ENCODE measurements around the gene TGIF2.

Gene TGIF2

DNA sequence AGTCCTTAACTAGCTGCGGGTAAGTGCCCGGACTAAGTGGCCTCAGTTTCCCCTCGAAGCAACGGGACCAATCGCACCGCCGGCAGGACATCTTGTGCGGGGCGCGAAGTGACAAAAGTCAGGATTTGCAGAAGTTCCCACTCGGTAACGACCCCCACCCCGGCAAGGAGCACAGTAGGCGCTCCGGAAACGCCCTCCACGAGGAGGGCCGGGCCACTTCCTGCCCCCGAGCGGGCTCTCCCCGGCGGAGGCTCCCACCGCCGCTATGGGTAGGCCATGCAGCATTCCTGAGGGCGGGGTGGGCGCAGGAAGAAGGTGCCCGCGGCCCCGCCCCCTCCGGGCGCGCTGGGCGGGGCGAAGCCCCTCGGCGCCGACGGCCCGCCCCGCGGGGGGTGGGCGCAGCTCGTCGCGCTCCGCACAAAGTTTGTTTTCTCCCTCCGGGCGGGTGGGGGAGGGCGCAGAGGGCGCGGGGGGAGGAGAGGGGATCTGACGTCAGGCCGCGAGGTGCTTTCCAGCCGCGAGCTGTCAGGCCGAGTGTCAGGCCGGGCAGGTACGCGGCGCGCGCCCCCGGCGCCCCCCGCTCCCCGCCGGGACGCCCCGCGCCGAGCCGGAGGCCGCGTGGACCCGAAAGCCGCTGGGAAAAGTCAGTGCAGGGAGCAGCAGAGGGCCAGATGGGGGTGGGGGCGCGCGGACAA is at the start of gene TGIF2:
Gene TGIF2 (plus strand): TSS at position 495 of the 695 bp plus-strand sequence. CDS start 5,178 bp downstream, outside the sequence.
- DNase-seq (ENCODE audit: low read depth, low spot score), result peak; percentile 97

DNA sequence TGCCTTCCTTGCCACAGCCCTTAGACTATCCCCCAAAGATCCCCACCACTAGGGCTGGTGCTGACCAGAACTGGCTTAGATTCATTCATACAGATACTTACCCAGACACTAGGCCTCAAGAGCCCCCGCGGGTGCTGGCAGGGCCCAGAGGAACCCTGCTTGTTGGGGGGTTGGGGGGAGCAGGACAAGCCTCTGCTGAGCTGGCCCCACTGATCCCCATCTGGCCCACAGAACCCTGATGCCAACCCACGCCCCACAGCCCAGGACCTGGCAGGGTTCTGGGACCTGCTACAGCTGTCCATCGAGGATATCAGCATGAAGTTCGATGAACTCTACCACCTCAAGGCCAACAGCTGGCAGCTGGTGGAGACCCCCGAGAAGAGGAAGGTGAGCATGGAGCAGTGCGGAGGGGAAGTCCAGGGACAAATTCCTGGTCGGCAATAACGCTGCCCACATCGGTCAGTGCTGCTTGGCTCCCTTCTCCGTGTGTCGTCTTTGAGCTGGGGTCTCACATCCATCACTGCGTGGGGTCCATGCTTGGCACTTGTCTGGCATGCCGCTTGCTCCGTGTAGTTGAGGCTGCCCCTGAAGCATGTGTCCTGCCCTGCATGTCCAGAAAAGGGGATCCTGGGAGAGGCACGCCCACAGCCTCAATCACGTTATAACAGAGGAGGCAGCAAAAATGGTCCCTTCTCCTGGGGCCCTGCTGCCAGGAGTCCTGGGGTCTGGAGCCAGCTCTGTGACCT is 47.6 kb upstream of the TGIF2 start:
- DNase-seq (ENCODE audit: low read depth, low spot score), result no peak

DNA sequence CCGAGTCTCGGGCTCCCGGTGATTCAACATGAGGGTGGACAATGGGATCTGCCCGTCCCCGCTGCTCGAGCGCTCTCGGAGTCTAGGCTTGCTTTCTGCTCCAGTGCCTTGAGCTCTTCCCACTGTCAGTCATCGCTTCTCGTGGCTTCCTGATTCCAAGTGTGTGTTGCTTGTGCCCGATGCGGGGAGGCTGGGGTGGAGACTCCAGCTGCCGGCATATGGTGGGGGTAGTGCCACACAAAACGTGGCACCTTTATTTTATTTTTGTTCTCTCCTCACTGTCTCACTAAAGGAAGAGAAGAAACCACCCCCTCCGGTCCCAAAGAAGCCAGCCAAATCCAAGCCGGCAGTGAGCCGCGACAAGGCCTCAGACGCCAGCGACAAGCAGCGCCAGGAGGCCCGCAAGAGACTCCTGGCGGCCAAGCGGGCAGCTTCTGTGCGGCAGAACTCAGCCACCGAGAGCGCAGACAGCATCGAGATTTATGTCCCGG is 46.8 kb upstream of the TGIF2 start:
- DNase-seq (ENCODE audit: low read depth, low spot score), result no peak

DNA sequence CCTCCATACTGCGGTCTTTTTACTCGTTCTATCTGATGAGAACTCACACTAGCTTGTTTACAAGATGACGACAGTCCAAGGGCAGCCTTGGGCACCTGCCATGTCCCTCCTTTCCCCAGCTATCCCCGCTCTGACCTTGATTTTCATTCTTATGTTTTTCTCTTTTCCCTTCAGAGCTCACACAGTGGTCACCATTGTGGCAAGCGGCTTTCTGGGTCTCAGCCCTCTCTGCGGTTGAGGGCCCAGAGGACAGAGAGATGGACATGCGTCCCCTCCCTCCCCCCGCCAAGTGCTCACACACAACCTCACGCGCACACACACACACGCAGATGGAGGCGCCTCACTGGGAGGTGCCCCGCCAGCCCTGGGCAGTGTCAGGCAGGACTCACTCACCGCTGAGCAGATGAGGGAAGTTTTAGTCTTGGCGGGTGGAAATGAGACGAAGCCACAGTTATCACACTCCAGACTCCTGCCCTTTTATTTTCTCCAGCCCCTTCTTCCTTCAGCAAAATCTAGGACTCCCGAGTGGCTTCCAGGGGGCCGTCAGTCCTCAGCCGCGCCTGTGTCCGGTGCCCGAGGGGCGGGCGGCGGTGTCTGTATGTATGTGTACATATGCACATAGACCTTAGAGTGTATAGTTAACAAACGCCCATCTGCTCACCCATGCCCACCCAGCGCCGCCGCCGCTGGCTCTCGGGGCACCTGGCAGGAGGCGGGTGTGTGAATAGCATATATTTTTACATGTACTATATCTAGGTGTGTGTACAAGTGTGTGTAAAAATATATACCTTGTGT is 45.9 kb upstream of the TGIF2 start:
- DNase-seq (ENCODE audit: low read depth, low spot score), result no peak

DNA sequence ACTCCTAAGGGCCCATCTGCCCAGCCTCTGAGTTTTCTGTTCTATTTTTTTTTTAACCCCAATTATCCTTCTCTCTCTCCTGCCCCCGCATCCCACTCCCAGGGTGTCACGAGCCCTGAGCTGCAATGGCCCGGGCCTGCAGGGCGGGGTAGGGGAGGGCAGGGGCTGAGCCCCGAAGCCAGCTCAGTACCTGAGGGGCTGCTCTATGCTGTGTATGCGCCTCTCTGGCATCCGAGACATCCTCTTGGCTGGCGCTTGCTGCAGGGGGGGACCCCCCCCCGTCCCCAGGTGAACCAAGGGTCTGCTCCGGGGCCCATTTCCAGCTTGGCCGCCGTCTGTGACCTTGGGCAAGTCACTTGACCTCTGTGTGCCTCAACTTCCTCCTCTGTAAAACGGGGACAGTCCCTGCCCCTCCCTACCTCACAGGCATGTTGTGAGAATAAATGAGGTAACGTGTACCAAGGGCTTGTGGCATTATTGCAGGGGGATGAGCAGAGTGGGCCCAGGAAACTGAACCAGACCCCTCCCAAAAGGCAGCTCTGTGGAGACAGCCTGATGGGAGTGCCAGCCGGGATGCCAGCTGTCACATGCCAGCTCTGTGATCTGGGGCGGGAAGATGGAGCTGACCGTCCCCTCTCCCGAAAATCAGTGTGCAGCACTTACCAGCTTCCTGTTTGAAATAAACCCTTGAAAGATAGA is 45.1 kb upstream of the TGIF2 start:
- DNase-seq (ENCODE audit: low read depth, low spot score), result no peak

DNA sequence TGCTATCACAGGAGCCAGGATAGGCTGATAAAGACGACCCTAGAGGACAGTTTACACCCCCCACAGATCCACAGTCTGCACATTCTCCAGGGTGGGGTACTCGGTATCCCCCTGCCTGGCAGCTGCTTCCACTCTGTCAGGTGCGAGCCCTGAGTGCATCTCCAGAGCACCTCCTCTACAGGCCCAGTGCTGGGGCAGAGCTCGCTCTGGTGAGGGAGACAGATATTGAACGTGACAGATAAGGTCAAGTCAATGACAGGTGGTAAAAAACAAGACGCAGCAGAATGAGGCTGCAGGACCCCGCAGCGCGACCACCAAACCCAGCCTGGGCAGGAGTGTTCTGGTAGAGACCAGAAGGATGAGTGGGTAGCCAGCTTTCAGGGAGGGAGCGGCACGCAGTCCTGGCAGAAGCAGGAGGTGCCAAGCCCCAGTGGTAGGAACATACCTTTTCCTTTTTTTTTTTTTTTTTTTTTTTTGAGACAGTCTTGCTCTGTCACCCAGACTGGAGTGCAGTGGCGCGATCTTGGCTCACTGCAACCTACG is 44.5 kb upstream of the TGIF2 start:
- no peak for DNase-seq (ENCODE audit: low read depth, low spot score)

DNA sequence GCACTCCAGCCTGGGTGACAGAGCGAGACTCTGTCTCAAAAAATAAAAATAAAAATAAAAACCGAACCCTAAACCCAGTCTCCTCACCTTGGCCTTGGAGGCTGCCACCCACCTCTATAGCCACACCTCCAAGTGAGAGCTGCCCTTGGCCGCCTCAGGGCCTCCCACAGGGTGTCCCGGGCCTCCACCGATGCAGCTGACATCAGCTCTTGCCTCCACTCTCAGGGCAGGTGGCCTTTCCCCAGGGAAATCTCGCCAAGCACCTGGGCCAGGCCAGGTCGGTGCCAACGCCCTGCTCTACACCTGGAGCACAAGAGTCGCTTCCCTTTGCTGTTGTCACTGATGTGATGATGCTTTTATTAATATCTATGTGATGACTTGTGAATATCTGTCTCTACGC is 41.0 kb upstream of the TGIF2 start:
- DNase-seq (ENCODE audit: low read depth, low spot score), result no peak

DNA sequence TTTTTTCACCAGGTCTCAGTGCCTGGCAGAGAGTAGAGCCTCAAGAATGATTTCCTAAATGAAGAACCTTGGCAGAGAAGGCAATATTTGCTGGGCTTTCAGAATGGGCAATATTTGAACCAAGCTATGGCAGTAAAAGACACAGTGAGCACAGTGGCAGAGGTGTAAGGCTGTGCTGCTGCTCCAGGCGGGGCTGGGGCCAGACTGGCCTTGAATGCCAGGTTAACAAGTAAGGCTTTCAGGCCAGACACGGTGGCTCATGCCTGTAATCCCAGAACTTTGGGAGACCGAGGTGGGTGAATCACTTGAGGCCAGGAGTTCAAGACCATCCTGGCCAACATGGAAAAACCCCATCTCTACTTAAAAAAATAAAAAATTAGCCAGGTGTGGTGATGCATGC is 40.6 kb upstream of the TGIF2 start:
- no peak for DNase-seq (ENCODE audit: low read depth, low spot score)

DNA sequence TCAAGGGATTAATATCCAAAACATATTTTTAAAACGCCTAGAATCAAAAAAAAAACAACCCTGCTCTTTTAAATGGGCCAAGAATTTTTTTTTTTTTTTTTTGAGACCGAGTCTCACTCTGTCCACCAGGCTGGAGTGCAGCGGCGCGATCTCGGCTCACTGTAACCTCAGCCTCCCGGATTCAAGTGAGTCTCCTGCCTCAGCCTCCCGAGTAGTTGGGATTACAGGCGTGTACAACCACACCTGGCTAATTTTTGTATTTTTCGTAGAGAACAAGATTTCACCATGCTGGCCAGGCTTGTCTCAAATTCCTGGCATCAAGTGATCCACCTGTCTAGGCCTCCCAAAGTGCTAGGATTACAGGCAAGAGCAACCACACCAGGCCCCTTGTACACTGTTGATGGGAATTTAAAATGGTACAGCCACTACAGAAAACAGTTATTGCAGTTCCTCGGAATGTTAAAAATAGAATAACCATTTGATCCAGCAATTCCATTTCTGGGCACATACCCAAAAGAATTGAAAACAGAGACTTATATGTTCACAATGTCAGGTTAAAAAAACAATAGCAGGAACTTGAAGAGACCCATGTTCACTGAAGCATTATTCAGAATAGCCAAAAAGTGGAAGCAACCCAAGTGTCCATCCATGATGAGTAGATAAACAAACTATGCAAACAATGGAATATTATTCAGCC is 35.2 kb upstream of the TGIF2 start:
- no peak for DNase-seq (ENCODE audit: low read depth, low spot score)

DNA sequence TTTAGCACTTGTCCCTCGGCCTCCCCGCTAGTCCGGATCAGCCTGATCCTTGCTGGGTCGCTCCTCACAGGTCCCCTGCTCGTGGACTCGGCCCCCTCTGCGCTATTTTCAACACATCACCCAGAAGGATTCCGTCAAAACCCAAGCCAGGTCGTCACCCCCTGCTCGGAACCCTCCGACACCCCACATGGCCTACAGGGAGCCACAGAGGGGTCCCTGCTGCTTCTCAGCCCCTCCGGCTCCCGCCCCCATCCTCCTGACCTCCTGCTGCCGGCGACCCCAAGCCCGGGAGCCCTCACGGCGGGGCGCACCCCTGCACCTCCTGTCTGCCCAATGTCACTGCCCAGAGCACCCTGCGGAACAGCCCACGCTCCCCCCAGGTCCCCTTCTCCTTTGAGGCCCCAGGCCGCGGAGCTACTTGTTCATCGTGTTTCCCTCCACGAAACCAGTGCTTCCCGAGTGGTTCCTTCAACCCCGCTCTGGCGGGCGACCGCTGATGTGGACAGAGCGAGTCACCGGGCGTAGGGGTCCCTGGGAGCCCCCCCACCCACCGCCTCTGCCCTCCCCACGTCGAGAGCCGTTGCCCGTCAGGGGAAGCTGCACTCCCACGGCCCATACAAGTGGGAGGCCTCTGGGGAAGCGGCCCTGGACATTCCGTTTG is 32.7 kb upstream of the TGIF2 start:
- DNase-seq (ENCODE audit: low read depth, low spot score), result no peak

DNA sequence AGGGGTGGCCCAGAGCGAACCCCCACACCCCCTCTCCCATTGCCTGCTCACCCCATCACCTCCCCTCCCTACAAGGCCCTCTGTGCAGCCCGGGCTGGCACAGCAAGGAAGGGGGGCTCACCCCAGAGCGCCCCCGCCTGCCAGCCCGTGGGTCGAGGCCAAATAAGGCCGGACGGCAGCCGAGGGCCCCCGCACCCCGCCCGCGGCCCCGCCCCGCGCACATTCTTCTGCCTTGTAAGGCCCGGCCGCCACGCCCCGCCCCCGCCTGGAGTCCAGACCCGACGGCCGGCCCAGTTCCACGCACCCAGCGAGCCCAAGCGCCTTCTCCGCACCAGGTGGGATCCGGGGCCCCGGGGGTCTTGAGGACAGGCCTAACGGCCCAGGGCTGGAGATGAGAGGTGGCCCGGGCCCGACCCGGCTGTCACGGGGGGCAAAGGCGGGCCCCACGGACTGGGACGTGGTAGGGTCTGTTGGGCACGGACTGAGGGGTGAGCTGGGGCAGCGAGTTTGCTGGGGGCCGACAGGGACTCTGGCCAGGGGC is 32.1 kb upstream of the TGIF2 start, which contains the start of gene MYL9:
Gene MYL9 (plus strand): TSS at position 293 of the 541 bp plus-strand sequence. CDS start 3,366 bp downstream, outside the sequence.
- DNase-seq (ENCODE audit: low read depth, low spot score), result peak; percentile 91

DNA sequence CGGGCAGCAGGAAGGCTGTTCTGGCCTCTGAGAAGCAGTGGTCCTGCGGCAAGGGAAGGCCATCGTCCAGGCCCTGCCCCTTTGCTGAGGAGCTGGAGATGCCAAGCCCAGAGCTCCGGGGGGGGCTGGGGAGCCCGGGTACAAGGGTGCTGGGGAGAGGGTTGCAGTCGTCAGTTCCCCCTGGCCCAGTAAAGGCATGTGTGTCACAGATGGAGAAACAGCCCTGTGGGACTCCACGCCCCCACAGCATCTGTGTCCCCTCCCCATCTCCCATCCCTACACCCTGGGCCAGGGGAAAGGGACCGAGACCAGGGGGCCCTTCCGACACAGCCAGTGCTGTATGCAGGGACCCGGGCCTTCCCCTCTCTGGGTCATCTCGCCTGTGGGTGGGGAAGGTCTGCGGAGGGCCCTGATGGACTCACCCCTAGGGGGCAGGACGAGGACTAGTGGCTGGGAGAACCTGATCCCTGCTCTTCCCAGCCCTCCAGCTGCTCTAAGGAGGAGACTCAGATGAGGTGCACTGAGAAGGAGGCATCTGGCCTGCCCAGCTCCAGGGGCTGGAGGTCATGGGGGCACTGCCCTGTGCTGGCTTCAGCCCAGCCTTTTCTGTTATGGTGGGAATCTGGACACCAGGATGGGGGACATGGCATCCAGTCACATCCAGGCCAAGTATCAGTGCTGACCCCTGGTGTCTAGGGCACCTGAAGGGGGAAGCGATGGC is 31.5 kb upstream of the TGIF2 start:
- DNase-seq (ENCODE audit: low read depth, low spot score), result peak; percentile 61

DNA sequence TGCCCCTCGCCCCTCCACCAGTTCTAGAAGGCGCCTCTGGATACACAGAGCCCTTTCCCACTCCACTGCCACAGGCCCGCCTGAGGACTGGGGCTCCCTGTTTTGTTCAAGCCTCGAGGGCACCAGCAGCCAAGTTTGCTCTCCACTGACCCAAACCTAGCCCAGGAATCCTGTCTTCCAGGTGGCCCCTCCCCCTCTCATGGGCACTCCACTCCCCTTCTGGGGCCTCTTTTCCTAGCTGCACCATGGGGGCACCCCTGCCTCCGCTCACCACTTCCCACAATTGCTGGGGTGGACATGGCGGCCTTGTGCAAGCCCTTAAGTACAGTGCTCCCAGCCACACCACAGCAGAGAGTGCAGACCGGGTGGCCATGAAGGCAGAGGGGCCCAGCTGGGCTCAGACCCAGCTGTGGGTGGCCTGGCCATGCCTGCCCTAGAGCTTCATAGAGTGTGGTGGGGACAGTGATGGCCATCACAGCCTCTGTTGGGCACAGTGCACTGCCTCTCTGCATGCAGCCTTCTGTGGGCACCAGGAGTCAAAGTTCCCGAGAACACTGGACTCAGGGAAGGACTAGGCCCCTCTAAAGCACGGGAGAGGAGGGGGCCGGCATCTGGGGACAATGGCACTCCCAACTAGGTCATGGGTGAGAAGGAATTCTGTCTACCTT is 30.7 kb upstream of the TGIF2 start:
- DNase-seq (ENCODE audit: low read depth, low spot score), result no peak

DNA sequence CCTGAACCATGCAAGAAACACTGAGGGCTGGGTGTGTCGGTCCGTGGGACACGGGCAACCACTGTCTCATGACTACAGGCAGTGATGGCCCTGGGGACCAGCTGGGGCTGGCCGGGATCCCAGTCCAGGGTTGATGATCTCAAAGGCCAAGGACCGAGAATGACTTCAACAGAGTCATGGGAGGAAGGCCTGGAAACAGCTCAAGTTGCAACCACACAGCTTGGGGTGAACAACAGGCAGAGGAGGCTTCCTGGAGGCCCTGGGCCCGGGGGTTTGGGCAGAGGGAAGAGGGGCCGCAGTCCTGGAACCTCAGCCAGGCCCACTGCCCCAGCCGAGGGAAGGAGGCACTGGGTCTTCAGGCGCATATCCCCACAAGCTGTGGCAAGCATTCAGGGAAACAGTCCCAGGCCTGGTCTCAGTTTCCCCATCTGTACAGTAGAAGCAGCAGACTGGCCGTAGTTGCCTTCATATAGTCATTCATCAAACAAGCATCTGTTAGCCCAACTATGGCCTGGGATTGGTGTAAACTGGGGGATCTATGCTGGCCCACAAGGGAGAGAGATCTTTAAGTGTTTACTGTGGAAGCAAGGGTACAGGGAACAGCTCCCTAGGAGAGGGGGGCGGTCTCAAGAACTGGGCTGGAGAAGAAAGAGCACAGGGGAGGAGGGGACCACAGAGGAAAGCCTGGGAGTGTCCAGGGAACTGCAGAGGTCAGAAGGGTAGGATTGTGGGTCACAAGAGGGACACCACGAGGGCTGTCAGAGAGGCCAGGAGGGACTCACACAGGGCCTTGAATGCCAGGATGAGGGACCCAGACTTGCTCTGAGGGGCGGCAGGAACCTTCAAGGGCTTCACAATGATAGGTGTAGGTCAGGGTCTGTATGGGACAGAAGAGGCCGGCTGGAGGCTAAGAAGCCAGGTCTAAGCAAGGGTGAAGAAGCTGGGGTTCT is 29.9 kb upstream of the TGIF2 start:
- DNase-seq (ENCODE audit: low read depth, low spot score), result peak; percentile 52

DNA sequence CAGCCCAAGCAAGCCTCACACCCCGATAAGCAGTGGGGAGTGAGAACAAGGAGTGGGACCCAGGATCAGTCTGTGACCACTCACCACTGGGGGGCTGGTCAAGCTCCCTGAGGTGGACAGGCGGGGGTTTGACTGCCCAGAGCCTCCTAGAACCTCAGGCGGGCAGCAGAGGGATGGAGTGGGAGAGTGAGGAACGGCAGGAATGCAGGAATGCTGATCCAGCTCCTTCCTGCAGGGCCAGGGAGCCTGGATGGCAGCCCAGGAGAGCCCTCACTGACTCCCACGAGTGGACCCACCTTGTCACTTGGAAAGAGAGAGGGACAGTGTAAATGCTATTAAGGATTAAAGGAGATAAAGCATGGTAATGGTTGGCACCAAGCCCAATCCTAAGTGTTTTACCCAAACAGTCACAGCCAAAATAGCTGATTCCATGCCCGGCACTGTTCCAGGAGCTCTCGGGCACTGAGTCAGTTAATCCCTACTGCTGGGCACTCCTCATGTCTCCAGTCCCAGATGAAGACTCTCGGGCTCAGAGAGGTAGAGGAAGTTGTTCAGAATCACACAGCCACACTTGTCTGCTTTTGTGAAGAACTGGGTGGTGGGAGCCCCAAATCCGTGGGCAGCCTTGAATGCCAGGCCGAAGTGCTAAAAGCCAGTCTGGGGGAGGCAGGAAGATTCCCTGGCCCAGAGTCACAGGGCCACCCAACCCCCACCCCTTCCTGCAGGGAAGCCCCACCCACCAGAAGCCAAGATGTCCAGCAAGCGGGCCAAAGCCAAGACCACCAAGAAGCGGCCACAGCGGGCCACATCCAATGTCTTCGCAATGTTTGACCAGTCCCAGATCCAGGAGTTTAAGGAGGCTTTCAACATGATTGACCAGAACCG is 29.0 kb upstream of the TGIF2 start:
- DNase-seq (ENCODE audit: low read depth, low spot score), result peak; percentile 91

DNA sequence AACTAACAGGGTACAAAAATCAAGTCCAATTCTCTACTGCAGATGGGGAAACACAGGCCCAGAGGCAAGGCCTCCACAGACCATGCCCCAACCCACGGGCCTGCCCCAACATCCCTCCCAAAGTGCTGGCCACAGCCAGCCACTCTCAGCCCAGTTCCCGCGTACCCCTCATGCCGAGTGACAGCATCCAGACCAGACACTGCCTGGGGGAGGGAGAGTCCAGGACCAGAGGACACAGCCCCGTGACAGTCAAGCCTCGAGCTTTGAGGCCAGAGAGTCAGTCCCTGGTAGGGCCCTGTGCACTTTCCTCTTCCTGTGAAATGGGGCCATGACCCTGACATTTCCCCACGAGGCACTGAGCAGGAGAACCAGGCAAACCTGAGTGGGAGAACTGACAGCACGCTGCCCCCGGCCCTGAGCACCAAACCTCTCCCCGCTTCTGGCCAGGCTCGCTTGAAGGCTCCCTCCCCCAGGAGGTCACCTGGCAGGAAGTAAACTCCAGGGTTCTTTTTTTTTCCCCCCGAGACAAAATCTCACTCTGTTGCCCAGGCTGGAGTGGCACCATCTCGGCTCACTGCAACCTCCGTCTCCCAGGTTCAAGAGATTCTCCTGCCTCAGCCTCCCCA is 27.2 kb upstream of the TGIF2 start:
- no peak for DNase-seq (ENCODE audit: low read depth, low spot score)

Data from astrocyte of the hippocampus (primary cell).